DMS 273 (cell line): Measurements from ENCODE around the gene LIME1.
A peak's percentile ranks its signal among the peaks of the same experiment; 100 is the strongest.
"Not testable (repeated sequence)": the region's sequence is repeated elsewhere in the genome, so short reads cannot be mapped to it uniquely, and the experiment has no call there.

Source experiments
- DNase-seq: peaks from one replicate; lab custom pipeline; 2025; ENCODE audit not compliant: unreplicated experiment; lab: John Stamatoyannopoulos, UW

The LIME1 gene

GRCh38 chr20:63707558-63708300 is 28.7 kb upstream of the LIME1 start, which contains the start of the genes ARFRP1 and ZGPAT:
Gene ARFRP1, minus strand, starts transcription at chr20:63707976. Its CDS starts 885 bp downstream, at chr20:63707091.
Gene ZGPAT, plus strand, starts transcription at chr20:63708039. Its CDS starts 542 bp downstream, at chr20:63708581.
- DNase-seq: peak; percentile 92

DNA sequence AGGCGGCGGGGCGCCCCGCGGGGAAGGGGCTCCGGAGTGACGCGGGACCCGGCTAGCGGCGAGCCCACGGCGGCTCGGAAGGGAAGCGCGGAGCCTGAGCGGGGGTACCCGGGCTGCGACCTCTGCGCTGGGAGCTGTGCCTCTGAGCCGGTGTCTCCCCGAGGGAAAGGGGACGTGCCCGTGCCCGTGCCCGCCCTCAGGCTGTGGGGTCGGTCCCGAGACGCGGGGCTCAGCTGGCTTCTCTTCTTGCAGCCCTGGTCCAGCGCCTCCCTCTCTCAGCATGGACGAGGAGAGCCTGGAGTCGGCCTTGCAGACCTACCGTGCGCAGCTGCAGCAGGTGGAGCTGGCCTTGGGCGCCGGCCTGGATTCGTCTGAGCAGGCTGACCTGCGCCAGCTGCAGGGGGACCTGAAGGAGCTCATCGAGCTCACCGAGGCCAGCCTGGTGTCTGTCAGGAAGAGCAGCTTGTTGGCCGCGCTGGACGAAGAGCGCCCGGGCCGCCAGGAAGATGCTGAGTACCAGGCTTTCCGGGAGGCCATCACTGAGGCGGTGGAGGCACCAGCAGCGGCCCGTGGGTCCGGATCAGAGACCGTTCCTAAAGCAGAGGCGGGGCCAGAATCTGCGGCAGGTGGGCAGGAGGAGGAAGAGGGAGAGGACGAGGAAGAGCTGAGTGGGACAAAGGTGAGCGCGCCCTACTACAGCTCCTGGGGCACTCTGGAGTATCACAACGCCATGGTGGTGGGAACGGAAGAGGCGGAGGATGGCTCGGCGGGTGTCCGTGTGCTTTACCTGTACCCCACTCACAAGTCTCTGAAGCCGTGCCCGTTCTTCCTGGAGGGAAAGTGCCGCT is 27.9 kb upstream of the LIME1 start:
- DNase-seq: peak; percentile 59

- DNase-seq: no peak
Measured at GRCh38 chr20:63709149-63709527, 27.3 kb upstream of the LIME1 start.

- no peak for DNase-seq
Measured at GRCh38 chr20:63711085-63711645, 25.3 kb upstream of the LIME1 start.

GRCh38 chr20:63712191-63712590 is 24.3 kb upstream of the LIME1 start:
- DNase-seq: no peak

DNA sequence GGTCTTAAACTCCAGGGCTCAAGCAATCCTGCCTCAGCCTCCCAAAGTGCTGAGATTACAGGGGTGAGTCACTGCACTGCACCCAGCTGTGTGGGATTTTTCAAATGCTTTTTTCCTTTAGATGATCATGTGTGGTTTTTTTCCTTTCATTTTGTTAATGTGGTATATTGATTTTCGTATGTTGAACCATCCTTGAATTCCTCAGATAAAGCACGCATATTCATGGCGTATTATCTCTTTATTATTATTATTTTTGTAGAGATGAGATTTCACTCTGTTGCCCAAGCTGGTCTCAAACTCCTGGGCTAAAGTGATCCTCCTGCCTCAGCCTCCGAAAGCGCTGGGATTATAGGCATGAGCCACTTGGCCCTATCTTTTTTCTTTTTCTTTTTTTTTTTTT is 21.6 kb upstream of the LIME1 start:
- no peak for DNase-seq

DNA sequence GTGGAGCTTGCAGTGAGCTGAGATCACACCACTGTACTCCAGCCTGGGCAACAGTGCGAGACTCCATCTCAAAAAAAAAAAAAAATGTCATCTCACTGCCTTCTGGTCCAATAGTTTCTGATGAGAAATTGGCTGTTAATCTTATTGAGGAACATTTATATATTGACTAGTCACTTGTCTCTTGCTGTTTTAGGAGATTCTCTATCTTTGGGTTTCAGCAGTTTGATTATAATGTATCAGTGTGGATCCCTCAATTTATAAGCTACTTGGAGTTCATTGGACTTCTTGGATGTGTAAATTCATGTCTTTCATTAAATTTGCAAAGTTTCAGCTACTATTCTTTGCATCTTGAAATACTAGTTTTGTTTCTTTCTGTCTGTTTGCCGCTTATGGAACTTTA is 17.5 kb upstream of the LIME1 start:
- DNase-seq: no peak

DNA sequence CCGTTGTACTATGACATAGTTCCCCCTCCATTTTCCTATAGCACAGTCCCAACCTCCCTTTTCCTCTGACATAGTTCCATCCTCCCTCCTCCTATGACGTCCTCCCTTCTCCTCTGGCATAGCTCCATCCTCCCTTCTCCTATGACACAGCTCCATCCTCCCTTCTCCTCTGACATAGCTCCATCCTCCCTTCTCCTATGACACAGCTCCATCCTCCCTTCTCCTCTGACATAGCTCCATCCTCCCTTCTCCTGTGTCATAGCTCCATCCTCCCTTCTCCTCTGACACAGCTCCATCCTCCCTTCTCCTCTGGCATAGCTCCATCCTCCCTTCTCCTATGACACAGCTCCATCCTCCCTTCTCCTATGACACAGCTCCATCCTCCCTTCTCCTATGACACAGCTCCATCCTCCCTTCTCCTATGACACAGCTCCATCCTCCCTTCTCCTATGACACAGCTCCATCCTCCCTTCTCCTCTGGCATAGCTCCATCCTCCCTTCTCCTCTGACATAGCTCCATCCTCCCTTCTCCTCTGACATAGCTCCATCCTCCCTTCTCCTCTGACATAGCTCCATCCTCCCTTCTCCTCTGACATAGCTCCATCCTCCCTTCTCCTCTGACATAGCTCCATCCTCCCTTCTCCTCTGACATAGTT is 13.4 kb upstream of the LIME1 start:
- DNase-seq: not testable (repeated sequence)

DNA sequence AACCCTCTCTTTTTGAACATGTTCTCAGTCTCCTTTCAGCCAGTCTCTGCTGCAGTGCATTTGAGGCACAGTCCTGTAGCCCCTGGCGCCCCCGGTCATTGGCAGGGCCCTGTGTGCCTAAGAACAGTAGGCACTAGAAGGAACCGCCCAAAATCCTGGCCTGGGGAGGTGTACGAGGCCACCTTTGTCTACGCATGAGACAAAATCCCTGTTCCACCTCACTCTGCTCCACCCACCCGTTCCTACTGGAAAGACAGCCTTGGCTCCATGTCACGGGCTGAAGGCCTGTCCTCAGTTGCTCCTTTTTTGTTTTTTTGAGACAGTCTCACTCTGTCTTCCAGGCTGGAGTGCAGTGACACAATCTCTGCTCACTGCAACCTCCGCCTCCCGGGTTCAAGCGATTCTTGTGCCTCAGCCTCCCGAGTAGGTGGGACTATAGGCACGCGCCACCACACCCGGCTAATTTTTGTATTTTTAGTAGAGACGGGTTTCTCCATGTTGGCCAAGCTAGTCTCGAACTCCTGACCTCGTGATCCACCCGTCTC is 6.2 kb upstream of the LIME1 start:
- not testable (repeated sequence) for DNase-seq

DNA sequence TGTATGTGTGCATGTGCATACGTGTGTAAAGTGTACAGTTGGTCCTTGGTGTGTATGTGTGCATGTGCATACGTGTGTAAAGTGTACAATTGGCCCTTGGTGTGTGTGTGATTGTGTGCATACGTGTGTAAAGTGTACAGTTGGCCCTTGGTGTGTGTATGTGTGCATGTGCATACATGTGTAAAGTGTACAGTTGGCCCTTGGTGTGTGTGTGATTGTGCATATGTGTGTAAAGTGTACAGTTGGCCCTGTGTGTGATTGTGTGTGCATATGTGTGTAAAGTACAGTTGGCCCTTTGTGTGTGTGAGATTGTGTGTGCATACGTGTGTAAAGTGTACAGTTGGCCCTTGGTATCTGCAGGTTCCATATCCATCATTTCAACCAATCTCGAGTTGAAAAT is 5.1 kb upstream of the LIME1 start:
- DNase-seq: no peak

- DNase-seq: no peak
Measured at GRCh38 chr20:63732118-63733095, 4.1 kb upstream of the LIME1 start.

DNA sequence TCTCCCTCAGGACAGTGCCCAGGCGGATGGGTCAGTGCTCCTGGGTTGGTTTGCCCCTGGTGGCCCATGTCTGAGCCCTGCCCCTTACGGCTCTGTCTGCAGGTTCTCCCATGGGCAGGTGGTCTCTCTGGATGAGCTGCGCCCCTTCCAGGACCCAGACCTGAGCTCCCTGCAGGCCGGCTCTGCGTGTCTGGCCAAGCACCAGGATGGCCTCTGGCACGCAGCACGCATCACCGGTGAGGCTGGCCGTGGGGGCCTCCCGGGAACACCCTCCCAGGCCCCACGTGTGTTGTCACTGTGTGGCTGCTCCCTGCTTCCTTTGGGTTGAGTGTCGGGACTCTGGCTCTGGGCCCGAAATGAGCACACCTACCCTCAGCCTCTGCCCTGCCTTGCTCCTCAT is 3.3 kb upstream of the LIME1 start:
- DNase-seq: no peak

DNA sequence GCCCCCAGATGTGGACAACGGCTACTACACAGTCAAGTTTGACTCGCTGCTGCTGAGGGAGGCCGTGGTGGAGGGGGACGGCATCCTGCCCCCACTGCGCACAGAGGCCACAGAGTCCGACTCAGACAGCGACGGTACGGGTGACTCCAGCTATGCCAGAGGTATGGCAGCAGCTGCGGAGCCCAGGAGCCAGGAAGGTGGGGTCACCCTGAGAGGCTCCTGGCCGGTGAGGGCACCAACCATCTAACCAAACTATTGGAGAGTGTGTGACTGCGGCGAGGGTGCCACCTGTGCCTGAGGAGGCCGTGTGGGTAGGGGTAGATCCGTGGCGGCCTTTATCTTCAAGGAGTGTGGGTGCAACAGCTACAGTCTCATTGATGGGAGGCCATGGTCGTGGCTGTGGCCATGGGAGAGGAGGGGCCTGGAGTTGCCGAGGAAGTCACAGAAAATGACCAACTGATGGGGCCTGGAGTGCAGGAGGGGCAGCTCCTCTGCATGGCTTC is 2.8 kb upstream of the LIME1 start:
- DNase-seq: no peak

DNA sequence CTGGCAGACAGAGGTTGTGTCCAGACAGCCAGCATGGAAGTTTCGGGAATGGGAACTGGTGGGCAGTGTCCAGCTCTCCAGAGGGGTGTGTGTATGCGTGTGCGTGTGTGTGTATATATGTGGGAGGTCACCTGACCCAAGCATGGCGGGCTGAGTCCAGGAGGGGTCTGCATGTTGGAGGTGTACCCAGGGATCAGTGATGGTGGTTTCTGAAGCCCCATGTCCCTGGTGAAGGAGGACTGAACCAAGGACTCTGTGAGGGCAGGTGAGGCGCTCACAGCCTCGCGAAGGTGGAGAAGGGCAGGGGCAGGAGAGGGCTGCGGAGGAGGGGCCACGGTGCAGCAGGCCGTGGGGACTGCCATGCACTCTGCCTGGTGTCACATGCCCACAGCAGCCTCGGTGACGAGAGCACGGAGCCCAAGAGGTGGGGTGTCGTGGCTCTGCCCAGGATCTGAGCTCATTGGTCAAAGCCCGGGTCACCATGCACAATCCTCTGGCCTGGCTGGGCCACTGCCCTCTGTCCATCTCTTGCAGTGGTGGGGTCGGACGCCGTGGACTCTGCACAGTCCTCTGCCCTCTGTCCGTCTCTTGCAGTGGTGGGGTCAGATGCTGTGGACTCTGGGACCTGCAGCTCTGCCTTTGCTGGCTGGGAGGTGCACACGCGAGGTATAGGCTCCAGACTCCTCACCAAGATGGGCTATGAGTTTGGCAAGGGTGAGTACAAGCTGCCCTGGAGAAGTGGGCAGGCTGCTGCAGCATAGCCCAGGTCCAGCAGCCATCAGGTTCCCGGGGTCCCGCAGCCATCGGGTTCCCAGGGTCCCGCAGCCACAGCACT is 2.1 kb upstream of the LIME1 start:
- DNase-seq: no peak

GRCh38 chr20:63734946-63735858 is 1.3 kb upstream of the LIME1 start:
- DNase-seq: peak; percentile 83

DNA sequence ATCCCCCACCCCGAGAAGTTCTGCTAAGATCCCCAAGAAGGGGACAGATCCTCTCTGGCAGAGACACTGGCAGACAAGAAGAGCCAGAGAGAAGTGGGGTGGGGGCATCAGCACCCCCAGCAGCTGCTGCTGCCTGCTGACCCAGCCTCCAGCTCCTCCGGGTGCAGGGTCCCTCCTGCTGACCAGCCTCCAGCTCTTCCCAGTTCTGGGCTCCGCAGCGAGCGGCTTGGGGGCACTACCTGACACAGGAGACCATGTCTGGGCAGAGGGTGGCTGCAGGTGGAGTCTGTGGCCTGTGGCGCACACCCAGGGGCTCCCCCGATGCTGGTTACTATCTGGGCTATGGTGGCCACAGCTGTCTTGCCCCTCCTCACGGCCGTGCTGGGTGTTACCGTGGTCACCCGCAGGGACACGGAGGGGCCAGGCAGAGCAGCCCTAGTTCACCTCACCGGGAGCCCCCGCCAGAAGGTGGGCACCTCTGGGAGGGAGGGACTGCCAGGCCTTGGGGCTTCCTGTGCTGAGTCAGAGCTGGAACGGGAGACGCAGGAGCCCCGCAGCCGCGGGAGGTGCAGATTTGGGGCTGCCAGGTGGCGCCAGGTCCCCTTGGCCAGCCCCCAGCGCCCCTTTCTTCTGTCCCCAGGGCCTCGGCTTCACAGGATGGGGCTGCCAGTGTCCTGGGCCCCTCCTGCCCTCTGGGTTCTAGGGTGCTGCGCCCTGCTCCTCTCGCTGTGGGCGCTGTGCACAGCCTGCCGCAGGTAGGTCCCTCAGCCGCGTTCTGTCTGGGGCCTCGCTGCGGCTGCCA is 630 bp downstream of the LIME1 start:
- DNase-seq: peak; percentile 63

DNA sequence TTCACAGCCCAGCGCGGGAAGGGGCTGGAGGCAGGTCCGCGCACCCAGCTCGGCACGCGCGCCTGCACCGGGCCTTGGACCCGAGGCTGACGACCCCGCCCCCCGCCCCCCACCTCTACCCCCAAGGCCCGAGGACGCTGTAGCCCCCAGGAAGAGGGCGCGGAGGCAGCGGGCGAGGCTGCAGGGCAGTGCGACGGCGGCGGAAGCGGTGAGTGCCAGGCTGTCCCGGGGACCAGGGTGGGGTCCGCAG is 1.2 kb downstream of the LIME1 start:
- no peak for DNase-seq
